K562 (cell line): Measurements from ENCODE around the gene MEX3D. TPM values are rescaled to one million over a fixed set of nuclear protein-coding genes. Genes with fewer than 3 reads are reported as not detected.

ENCODE experiments used
- ARID1B ChIP-seq: fragments of 450-650 bp; IDR thresholded peaks from 2 replicates; pipeline ENCODE4 v1.6.1; 2016; ENCODE audit warnings: antibody characterized with exemption, mild to moderate bottlenecking, inconsistent platforms
- ARID4B ChIP-seq: sonication (generic); formaldehyde crosslinking; IDR thresholded peaks from 2 replicates; pipeline ENCODE4 v1.8.0; 2022; ENCODE audit warnings: mild to moderate bottlenecking, missing genetic modification reagents
- EGR1 ChIP-seq: fragments of 450-650 bp; conservative IDR thresholded peaks from 2 replicates; pipeline ENCODE4 v1.6.1; 2017; ENCODE audit warnings: mild to moderate bottlenecking
- JUNB ChIP-seq: fragments of 450-650 bp; formaldehyde crosslinking; conservative IDR thresholded peaks from 2 replicates; pipeline ENCODE4 v1.4.0; 2020; ENCODE audit warnings: mild to moderate bottlenecking
- MGA ChIP-seq: fragments of 450-650 bp; IDR thresholded peaks from 2 replicates; pipeline ENCODE4 v1.6.1; 2016; ENCODE audit warnings: mild to moderate bottlenecking, moderate library complexity
- MNT ChIP-seq, 2 experiments: fragments of 450-650 bp; conservative IDR thresholded peaks; 2 replicates each; pipeline ENCODE4 v1.6.1; 2017; ENCODE audit warnings: mild to moderate bottlenecking in 2 of 2, moderate library complexity in 2 of 2
- NFIX ChIP-seq: fragments of 250-450 bp; sonication (Bioruptor Pico); IDR thresholded peaks from 2 replicates; pipeline ENCODE4 v1.4.0; 2020; ENCODE audit warnings: low read depth, mild to moderate bottlenecking, moderate library complexity
- NFRKB ChIP-seq: fragments of 450-650 bp; IDR thresholded peaks from 2 replicates; pipeline ENCODE4 v1.6.1; 2016; ENCODE audit warnings: low read depth
- ZKSCAN3 ChIP-seq: fragments of 250-450 bp; sonication (Bioruptor Pico); IDR thresholded peaks from 2 replicates; pipeline ENCODE4 v1.4.0; 2020
- ZNF324 ChIP-seq: fragments of 250-450 bp; sonication (Bioruptor Pico); IDR thresholded peaks from 2 replicates; pipeline ENCODE4 v1.4.0; 2020; ENCODE audit warnings: mild to moderate bottlenecking
- polyA plus RNA-seq, 8 experiments: library from polyadenylated mRNA; depleted of rRNA in 4 of 8; stranded (reverse) in 5 of 8; unstranded in 3 of 8; fragments of >200 nt; fragmentation: Nextera tagmentation in 2 of 8; fragmentation: Illumina TruSeq in 1 of 8; extraction: Ambion mirVana in 2 of 8; extraction: Trizol in 1 of 8; gene quantifications; 2 replicates each; pipeline versions ENCODE4 v1.2.1 to v1.2.3, GENCODE V29; 2011 to 2014; ENCODE audit warnings: inconsistent platforms in 1 of 8, missing spikeins in 1 of 8
- total RNA-seq, 7 experiments: library from RNA; depleted of rRNA in 6 of 7; stranded (reverse); fragments of >200 nt in 6 of 7; fragmentation: Illumina TruSeq in 2 of 7; extraction: Trizol in 2 of 7; gene quantifications; 2 replicates each; pipeline versions ENCODE4 v1.2.1 to v1.2.3, GENCODE V29; 2011 to 2021; ENCODE audit warnings: low replicate concordance in 1 of 7

The MEX3D gene
- total and polyA plus RNA-seq, 9 of the 15 experiments (the other 6 are each of a cell fraction or from before 2014, with no cell fraction given): 1.7 to 39.3 (median 5.7) TPM

- TF ChIP-seq MGA: peak; percentile 42; the same call in 1 of the 2 replicates
- no peak for TF ChIP-seq EGR1
- TF ChIP-seq NFRKB: peak; percentile 34; the same call in 1 of the 2 replicates
- TF ChIP-seq JUNB (CRISPR knock-in tag): 0 out of 2 replicates have a peak, but pooled peaks have one; percentile 26
- 0 out of 2 replicates have a peak, but pooled peaks have one; percentile 36 for TF ChIP-seq ARID4B
- TF ChIP-seq NFIX (CRISPR knock-in tag): no peak
- TF ChIP-seq MNT (conservative IDR thresholded peaks at IDR 0.05): peak in 1 of 2 experiments; percentile 6; a peak in 1 of 4 replicates
- TF ChIP-seq ZNF324 (CRISPR knock-in tag): peak; percentile 46; the same call in 1 of the 2 replicates
- TF ChIP-seq ARID1B: no peak
- TF ChIP-seq ZKSCAN3 (CRISPR knock-in tag): no peak
These were observed 23.4 kb upstream of the MEX3D start (continued) for GRCh38 chr19:1591421-1592023.
